PC-9 (cell line): ENCODE measurements around the gene KCNQ1OT1. TPM values are rescaled to one million over a fixed set of nuclear protein-coding genes. Genes with fewer than 3 reads are reported as not detected.

Source experiments
- BruUV-seq: library from RNA; stranded (reverse); fragments of 400-500 nt; replicated peaks from 2 replicates; lab custom pipeline; 2021; lab: Mats Ljungman, UMichigan
- CTCF ChIA-PET: fragments of 300-600 bp; sonication (Branson Sonifier 250); formaldehyde crosslinking; loops from one replicate; lab custom pipeline; 2022; ENCODE audit warnings: antibody characterized with exemption; lab: Charles Lee
- POLR2A ChIA-PET: fragments of 300-600 bp; sonication (Branson Sonifier 250); formaldehyde crosslinking; loops from one replicate; lab custom pipeline; 2022; ENCODE audit warnings: antibody characterized with exemption; ENCODE audit not compliant: unreplicated experiment; lab: Charles Lee
- DNase-seq, 2 experiments: peaks; one replicate each; pipeline versions ENCODE4 v3.0.0 to v3.0.0-alpha.2; 2015 to 2022; ENCODE audit warnings: mixed read lengths in 1 of 2
- H2AFZ ChIP-seq: fragments of 200-600 bp; sonication (generic); 2 replicates; pipeline ENCODE4 v1.8.1; 2017; ENCODE audit warnings: antibody characterized with exemption
- H3F3A ChIP-seq: fragments of 200-600 bp; sonication (generic); 2 replicates; pipeline ENCODE4 v1.8.1; 2017; ENCODE audit warnings: antibody characterized with exemption, mild to moderate bottlenecking, low read depth; ENCODE audit not compliant: insufficient read depth
- H3K27ac ChIP-seq: fragments of 200-600 bp; sonication (generic); 2 replicates; pipeline ENCODE4 v1.6.1; 2016; ENCODE audit warnings: mixed run types
- H3K27me3 ChIP-seq: fragments of 200-600 bp; sonication (generic); 2 replicates; pipeline ENCODE4 v1.6.1; 2016; ENCODE audit warnings: low read depth, mixed run types; ENCODE audit not compliant: insufficient read depth
- H3K36me3 ChIP-seq: fragments of 200-600 bp; sonication (generic); 2 replicates; pipeline ENCODE4 v1.6.1; 2016; ENCODE audit warnings: low read depth, mixed run types
- H3K4me1 ChIP-seq: fragments of 200-600 bp; sonication (generic); replicated peaks from 2 replicates; pipeline ENCODE4 v1.6.1; 2016; ENCODE audit warnings: mixed run types; ENCODE audit not compliant: insufficient read depth
- H3K4me2 ChIP-seq: fragments of 200-600 bp; sonication (generic); 2 replicates; pipeline ENCODE4 v1.6.1; 2017; ENCODE audit warnings: mixed run types
- H3K4me3 ChIP-seq: fragments of 200-600 bp; sonication (generic); 2 replicates; pipeline ENCODE4 v1.6.1; 2016; ENCODE audit warnings: mixed run types
- H3K79me2 ChIP-seq: fragments of 200-600 bp; sonication (generic); 2 replicates; pipeline ENCODE4 v1.6.1; 2017; ENCODE audit warnings: low read depth, mixed run types
- H3K9me2 ChIP-seq: fragments of 200-600 bp; sonication (generic); 2 replicates; pipeline ENCODE4 v1.8.1; 2017; ENCODE audit warnings: mild to moderate bottlenecking; ENCODE audit not compliant: insufficient read depth
- H3K9me3 ChIP-seq: fragments of 200-600 bp; sonication (generic); 2 replicates; pipeline ENCODE4 v1.8.1; 2016; ENCODE audit warnings: low read depth; ENCODE audit not compliant: insufficient read depth
- H4K20me1 ChIP-seq: fragments of 200-600 bp; sonication (generic); 2 replicates; pipeline ENCODE4 v1.8.1; 2017; ENCODE audit not compliant: insufficient read depth
- CTCF ChIP-seq: fragments of 200-600 bp; sonication (generic); conservative IDR thresholded peaks from 2 replicates; pipeline ENCODE4 v1.6.1; 2017; ENCODE audit warnings: mixed run types, antibody characterized with exemption, mild to moderate bottlenecking, moderate library complexity
- EZH2 ChIP-seq: fragments of 200-600 bp; sonication (generic); IDR thresholded peaks from 2 replicates; pipeline ENCODE4 v1.8.0; 2017; ENCODE audit warnings: antibody characterized with exemption, low read depth
- intact Hi-C: fragments of 100-400 bp; cut with micrococcal nuclease; formaldehyde crosslinking; loops from one replicate; pipeline ENCODE4 v1.10.0; 2022; ENCODE audit not compliant: unreplicated experiment
- total RNA-seq: library from RNA; stranded (reverse); gene quantifications from 2 replicates; pipeline ENCODE4 v1.2.3, GENCODE V29; 2021

The KCNQ1OT1 gene
- total RNA-seq, 1 experiment from 2014 or later: 3.4 TPM

GRCh38 chr11:2691991-2692875 lies 7.6 kb downstream of the KCNQ1OT1 start:
- Histone ChIP-seq H2AFZ (no peak overlapping the region), H3K27me3 (no peaks in the 10 kb centered on the region), H3K4me3 (no peak overlapping the region), H4K20me1 (peaks cover 5% of the 10 kb centered on the region), H3F3A (no peaks in the 10 kb centered on the region), H3K4me2 (no peak overlapping the region), H3K4me1 (peaks cover under 1% of the 10 kb centered on the region; the same call in 1 of the 2 replicates), H3K36me3 (no peaks in the 10 kb centered on the region), H3K79me2 (peaks cover 27% of the 10 kb centered on the region), H3K9me2 (no peaks in the 10 kb centered on the region), H3K27ac (no peak overlapping the region), H3K9me3 (no peaks in the 10 kb centered on the region)
- ChIA-PET CTCF (no interaction called here), POLR2A (no interaction called here)
- TF ChIP-seq CTCF (peak; percentile 57; the same call in 1 of the 2 replicates), EZH2 (no peak)
- peak in 1 of 2 experiments; percentile 21 for DNase-seq
- BruUV-seq: no TSS peak
- intact Hi-C loops: loop anchor here (10.0 kb wide), 1 partner anchor 157 kb away; no protein-coding TSS in a partner anchor

GRCh38 chr11:2691355-2691761 lies 8.4 kb downstream of the KCNQ1OT1 start:
- no peak for DNase-seq
- CTCF ChIA-PET: no interaction called here
- no peaks in the 10 kb centered on the region for H3K36me3 ChIP-seq
- no peaks in the 10 kb centered on the region for H3K4me1 ChIP-seq
- intact Hi-C loops: loop anchor here (10.0 kb wide), 1 partner anchor 157 kb away; no protein-coding TSS in a partner anchor
- H4K20me1 ChIP-seq: peaks cover 5% of the 10 kb centered on the region
- POLR2A ChIA-PET: no interaction called here
- H3K4me3 ChIP-seq: no peak overlapping the region
- H3K27me3 ChIP-seq: no peaks in the 10 kb centered on the region
- H3K79me2 ChIP-seq: peaks cover 18% of the 10 kb centered on the region
- BruUV-seq: no TSS peak
- H3K9me2 ChIP-seq: no peaks in the 10 kb centered on the region
- H3K4me2 ChIP-seq: no peak overlapping the region
- TF ChIP-seq CTCF (no peak), EZH2 (no peak)
- H3K27ac ChIP-seq: no peak overlapping the region
- H2AFZ ChIP-seq: no peak overlapping the region
- H3F3A ChIP-seq: no peaks in the 10 kb centered on the region
- no peaks in the 10 kb centered on the region for H3K9me3 ChIP-seq

GRCh38 chr11:2690596-2691354 lies 9.0 kb downstream of the KCNQ1OT1 start:
- Histone ChIP-seq H3K9me2 (no peaks in the 10 kb centered on the region), H3K27me3 (no peaks in the 10 kb centered on the region), H3K9me3 (no peaks in the 10 kb centered on the region), H3K4me3 (no peak overlapping the region), H3F3A (no peaks in the 10 kb centered on the region), H3K4me1 (no peaks in the 10 kb centered on the region), H3K4me2 (no peak overlapping the region), H4K20me1 (peaks cover 5% of the 10 kb centered on the region), H3K79me2 (peaks cover 12% of the 10 kb centered on the region; the same call in 1 of the 2 replicates), H2AFZ (no peak overlapping the region), H3K27ac (no peak overlapping the region), H3K36me3 (no peaks in the 10 kb centered on the region)
- ChIA-PET CTCF (no interaction called here), POLR2A (no interaction called here)
- intact Hi-C loops: loop anchor here (10.0 kb wide), 1 partner anchor 156 kb away; no protein-coding TSS in a partner anchor
- TF ChIP-seq EZH2 (no peak), CTCF (no peak)
- no peak for DNase-seq
- BruUV-seq: no TSS peak
